NCI-H2081 (cell line): ENCODE data around the gene AGT.
"Not testable (repeated sequence)": the region's sequence is repeated elsewhere in the genome, so short reads cannot be mapped to it uniquely, and the experiment has no call there.

Source experiments
- DNase-seq, 2 experiments: peaks; one replicate each; lab custom pipeline; 2025; lab: John Stamatoyannopoulos, UW

The AGT gene

GRCh38 chr1:230707732-230708630 is 5.9 kb downstream of the AGT start:
- DNase-seq = no peak

- no peak for DNase-seq
These were observed 6.8 kb downstream of the AGT start for GRCh38 chr1:230706887-230707731.

DNA sequence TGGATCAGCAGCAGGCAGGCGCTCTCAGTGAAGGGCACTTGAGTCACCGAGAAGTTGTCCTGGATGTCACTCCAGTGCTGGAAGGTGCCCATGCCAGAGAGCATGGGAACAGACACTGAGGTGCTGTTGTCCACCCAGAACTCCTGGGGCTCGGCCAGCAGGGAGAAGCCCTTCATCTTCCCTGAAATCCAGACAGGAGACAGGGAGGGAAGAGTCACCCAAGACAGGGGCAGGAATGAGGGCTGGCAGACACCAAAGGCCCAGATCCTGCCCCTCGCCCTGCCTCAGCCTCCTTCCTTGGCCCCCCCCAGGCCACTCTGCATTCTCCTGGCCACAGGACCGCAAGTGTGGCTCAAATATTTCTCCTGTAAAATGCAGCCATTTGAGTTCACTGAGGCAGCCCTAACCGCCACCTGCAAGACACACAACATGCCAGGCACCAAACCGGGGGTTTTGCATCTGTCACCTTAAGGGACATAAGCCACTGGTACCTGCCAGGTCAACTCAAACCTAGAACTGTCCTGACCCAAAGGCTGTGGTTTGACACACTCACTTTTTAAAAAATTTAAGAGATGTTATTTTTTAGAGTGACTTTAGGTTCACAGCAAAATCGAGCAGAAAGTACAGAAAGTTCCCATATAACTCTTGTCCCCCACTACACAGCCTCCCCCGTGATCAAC is 7.8 kb downstream of the AGT start:
- DNase-seq = no peak

- DNase-seq = no peak
These were observed 8.5 kb downstream of the AGT start for GRCh38 chr1:230705289-230706019.

DNA sequence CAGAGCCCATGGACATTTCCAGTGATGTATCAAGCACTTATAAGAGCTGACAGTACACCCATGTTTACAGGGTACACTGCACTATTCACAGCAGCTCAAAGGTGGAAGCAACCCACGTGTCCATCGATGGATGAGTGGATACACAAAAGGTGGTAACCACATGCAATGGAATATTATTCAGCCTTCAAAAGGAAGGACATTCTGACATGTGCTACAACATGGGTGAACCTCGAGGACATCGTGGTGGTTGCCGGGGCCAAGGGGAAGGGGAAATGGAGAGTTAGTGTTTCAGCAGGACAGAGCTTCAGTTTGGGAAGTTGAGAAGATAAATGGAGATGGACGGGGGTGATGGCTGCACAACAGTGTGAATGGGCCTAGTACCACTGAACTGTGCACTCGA is 9.1 kb downstream of the AGT start:
- DNase-seq = no peak

DNA sequence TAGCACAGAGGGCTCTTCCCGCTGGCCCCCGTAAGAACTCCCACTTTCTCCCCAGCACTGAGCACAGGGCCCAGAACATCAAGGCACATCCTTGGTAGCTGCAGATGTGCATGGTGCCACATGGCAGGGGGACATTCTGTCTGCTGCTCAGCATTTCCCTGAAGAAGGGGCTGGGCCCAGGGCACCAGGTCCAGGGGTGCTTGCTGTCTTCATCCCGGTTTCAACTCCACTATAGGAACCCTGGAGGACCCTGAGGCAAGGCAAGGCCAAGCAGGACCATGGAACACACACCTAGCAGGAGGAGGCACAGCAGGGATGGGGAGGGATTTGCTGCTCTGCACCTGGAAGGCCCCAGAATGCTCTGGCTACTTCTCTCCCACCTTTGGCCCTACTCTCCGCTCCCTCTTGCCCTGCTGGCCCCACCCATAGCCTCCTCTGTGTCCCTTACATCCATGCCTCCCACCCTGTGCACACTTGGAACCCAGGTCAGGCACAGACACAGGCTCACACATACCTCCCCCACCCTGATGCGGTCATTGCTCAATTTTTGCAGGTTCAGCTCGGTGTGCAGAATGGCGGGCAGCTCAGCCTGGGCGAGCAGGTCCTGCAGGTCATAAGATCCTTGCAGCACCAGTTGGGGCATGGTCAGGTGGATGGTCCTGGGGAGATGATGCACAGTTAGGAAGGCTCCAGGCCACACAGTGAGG is 10.1 kb downstream of the AGT start:
- no peak for DNase-seq

GRCh38 chr1:230702934-230703678 is 10.8 kb downstream of the AGT start:
- no peak for DNase-seq

- no peak for DNase-seq
These were observed 11.8 kb downstream of the AGT start for GRCh38 chr1:230701895-230702768.

DNA sequence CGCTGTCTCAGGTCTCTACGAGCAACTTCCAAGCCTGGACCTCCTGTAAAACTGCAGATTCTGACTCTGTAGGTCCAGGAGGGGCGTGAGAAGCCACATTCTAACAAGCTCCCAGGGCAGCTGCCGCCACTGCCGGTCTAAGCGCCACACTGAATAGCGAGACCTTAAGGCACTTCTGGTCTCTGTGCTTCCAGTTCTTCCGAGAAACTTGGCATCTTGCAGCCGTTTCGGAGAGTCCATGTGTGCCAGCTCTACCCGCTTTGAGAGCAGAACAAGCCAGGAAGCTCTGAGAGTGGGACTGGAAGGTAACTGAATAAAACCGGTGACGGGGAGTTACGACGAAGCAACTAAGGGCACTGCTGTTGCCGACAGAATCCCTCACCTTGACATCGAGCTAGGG is 12.5 kb downstream of the AGT start:
- DNase-seq = no peak

- no peak for DNase-seq
These were observed 13.8 kb downstream of the AGT start for GRCh38 chr1:230700132-230700531.

- no peak for DNase-seq
These were observed 14.2 kb downstream of the AGT start for GRCh38 chr1:230699716-230700115.

- DNase-seq = not testable (repeated sequence)
These were observed 15.0 kb downstream of the AGT start for GRCh38 chr1:230698964-230699363.

GRCh38 chr1:230698130-230698529 is 15.8 kb downstream of the AGT start:
- DNase-seq = no peak

GRCh38 chr1:230696722-230697437 is 17.0 kb downstream of the AGT start:
- no peak for DNase-seq

- DNase-seq = no peak
These were observed 17.7 kb downstream of the AGT start for GRCh38 chr1:230696218-230696617.

DNA sequence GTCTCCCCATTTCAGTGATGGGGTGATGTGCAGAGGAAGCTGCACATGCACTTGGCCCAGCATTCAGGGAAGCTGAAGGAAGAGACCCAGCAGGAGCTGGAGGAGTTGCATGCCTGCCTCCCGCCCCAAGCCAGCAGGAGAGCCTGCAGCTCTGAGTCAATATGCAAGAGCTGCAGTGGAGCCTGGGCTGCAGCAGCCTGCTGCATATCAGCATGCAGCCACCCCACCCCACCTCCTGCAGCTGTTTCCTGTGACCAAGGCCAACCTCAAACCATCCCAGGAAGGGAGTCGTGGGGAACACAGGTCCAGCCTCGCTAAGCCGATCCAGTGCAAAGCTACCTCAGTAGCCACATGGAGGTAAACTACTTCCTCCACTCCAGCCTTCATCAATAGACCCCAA is 18.9 kb downstream of the AGT start:
- DNase-seq = no peak

DNA sequence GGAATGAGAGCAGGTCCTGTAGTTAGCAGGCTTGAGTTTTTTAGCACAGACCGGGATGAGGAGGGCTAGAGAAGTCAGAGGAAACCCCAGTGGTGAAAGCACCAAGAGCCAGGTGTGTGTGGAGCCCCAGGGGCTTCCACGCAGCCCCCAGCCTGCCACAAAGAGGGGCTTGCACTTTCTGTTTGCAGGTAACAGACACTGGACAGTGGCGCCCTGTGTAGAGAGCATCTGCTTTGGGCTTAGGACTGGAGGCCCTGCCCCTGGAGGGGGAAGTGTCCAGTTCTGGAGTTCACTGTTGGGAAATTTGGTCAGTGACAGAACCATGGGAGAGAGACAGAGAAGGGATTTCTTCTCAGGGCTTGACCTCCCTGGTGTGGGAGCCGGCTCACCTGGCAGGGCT is 19.5 kb downstream of the AGT start:
- DNase-seq = no peak

- DNase-seq = no peak
These were observed 20.1 kb downstream of the AGT start for GRCh38 chr1:230693777-230694176.

DNA sequence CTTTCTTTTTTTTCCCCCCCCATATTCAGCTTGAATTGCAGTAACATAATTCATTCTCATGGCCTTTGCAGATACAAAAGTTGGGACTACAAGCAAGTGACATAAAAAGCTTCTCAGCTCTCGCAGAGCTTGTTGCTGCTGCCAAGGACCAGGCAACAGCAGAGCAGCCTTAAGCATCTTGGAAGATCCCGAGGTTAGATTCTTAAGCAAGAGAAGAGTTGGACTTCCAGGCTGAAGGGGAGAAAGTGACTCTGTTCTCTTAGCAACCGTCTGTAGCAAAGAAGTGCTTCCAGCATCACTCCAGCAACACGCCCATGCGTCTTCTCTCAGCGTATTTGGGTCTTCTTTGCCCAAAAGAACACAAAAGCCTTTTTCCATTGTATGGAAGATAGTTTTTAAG is 20.7 kb downstream of the AGT start:
- DNase-seq = no peak
